Muscle layer of duodenum (tissue), 2 donors: Measurements from ENCODE around the gene RPRD1B.

Source experiments
- H3K27ac ChIP-seq: one replicate; pipeline ENCODE4 v1.7.0; 2013; ENCODE audit warnings: mild to moderate bottlenecking, low read length
- H3K27me3 ChIP-seq: one replicate; pipeline ENCODE4 v1.7.0; 2013; ENCODE audit warnings: low read depth, mild to moderate bottlenecking, control low read depth, low read length
- H3K36me3 ChIP-seq, 2 donors: one replicate each; pipeline ENCODE4 v1.7.0; 2013; ENCODE audit warnings: low read length in 2 of 2, control low read depth in 1 of 2, mild to moderate bottlenecking in 1 of 2; ENCODE audit not compliant: insufficient read depth in 2 of 2, control insufficient read depth in 1 of 2
- H3K4me1 ChIP-seq, 2 donors: one replicate each; pipeline ENCODE4 v1.7.0; 2013; ENCODE audit warnings: low read length in 2 of 2, mild to moderate bottlenecking in 2 of 2, control low read depth in 1 of 2, moderate library complexity in 1 of 2; ENCODE audit not compliant: insufficient read depth in 2 of 2, control insufficient read depth in 1 of 2
- H3K4me3 ChIP-seq, 2 donors: one replicate each; pipeline ENCODE4 v1.7.0; 2013; ENCODE audit warnings: low read length in 2 of 2, low read depth in 1 of 2, mild to moderate bottlenecking in 1 of 2
- H3K9me3 ChIP-seq, 2 donors: one replicate each; pipeline ENCODE4 v1.7.0; 2013; ENCODE audit warnings: low read length in 2 of 2, control low read depth in 1 of 2, mild to moderate bottlenecking in 1 of 2; ENCODE audit not compliant: control insufficient read depth in 1 of 2
- donor health status: healthy.

Gene RPRD1B

DNA sequence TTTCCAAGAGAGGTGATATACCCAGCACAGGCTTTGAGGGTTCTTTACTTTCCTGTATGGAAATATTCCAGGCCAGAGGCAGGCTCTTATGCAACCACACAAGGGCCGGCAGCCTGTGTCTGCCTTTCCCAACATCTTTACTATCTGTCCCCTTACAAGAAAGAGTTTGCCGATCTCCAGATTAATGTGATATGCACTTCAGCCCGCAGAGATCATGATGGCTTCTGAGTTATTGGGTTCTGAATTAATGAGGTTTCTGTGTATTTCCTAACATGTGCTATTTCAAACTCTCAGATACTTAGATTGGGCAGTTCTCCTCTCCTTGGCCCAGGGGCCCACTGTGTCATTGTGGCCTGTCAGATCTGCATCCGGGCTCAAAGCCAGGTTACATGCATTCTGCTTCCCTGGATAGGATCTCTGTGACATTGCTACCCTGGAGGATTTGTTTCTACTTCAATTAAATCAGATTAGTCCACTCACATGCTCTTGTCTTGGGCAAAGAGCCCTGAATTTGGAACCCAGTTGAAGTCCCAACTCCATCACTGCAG is 75.0 kb downstream of the RPRD1B start:
- Histone ChIP-seq H3K36me3 (no peaks in the 10 kb centered on the region), H3K27ac (peak overlapping the region; percentile 65), H3K9me3 (no peaks in the 10 kb centered on the region), H3K27me3 (no peaks in the 10 kb centered on the region), H3K4me3 (no peak overlapping the region), H3K4me1 (peaks cover 10 to 13% of the 10 kb centered on the region in 2 donors)

DNA sequence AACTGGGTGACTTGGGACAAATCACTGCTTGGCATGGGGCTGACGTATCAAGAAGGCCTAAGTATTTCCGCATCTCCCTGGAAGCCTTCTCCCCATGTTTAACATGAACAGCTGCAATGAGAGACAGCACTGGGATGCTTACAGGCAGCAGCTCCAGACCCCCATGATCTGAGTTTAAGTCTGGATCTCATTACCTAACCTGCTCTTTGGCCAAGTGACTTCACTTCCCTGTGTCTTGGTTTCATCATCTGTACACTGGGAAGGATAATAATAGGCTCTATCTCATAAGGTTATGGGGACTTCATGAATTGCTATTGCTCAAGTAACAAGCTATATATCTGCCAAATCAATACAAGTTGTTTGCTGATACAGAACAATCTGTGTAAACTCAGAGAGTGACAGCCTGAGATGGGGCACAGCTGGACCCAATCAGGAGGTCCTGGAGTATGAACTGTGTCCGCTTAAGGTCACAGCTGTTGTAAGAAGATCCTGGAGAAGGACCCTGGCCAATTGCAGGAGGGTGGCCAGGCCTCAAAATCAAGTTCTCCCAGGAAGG is 75.5 kb downstream of the RPRD1B start:
- H3K36me3 ChIP-seq = no peaks in the 10 kb centered on the region
- peak overlapping the region; percentile 65 for H3K27ac ChIP-seq
- H3K4me1 ChIP-seq = peaks cover 10 to 13% of the 10 kb centered on the region in 2 donors
- H3K27me3 ChIP-seq = no peaks in the 10 kb centered on the region
- H3K9me3 ChIP-seq = no peaks in the 10 kb centered on the region
- no peak overlapping the region for H3K4me3 ChIP-seq

- H3K27me3 ChIP-seq = no peaks in the 10 kb centered on the region
- no peaks in the 10 kb centered on the region for H3K9me3 ChIP-seq
- peak overlapping the region; percentile 65 for H3K27ac ChIP-seq
- H3K4me1 ChIP-seq = peaks cover 10 to 13% of the 10 kb centered on the region in 2 donors
- no peak overlapping the region for H3K4me3 ChIP-seq
- no peaks in the 10 kb centered on the region for H3K36me3 ChIP-seq
Observed at GRCh38 chr20:38109591-38110524, 76.3 kb downstream of the RPRD1B start.

- no peak overlapping the region for H3K4me3 ChIP-seq
- H3K27ac ChIP-seq = peak overlapping the region; percentile 65
- no peaks in the 10 kb centered on the region for H3K27me3 ChIP-seq
- no peaks in the 10 kb centered on the region for H3K9me3 ChIP-seq
- peaks cover 10 to 13% of the 10 kb centered on the region in 2 donors for H3K4me1 ChIP-seq
- H3K36me3 ChIP-seq = no peaks in the 10 kb centered on the region
Observed at GRCh38 chr20:38110525-38111178, 77.1 kb downstream of the RPRD1B start.

DNA sequence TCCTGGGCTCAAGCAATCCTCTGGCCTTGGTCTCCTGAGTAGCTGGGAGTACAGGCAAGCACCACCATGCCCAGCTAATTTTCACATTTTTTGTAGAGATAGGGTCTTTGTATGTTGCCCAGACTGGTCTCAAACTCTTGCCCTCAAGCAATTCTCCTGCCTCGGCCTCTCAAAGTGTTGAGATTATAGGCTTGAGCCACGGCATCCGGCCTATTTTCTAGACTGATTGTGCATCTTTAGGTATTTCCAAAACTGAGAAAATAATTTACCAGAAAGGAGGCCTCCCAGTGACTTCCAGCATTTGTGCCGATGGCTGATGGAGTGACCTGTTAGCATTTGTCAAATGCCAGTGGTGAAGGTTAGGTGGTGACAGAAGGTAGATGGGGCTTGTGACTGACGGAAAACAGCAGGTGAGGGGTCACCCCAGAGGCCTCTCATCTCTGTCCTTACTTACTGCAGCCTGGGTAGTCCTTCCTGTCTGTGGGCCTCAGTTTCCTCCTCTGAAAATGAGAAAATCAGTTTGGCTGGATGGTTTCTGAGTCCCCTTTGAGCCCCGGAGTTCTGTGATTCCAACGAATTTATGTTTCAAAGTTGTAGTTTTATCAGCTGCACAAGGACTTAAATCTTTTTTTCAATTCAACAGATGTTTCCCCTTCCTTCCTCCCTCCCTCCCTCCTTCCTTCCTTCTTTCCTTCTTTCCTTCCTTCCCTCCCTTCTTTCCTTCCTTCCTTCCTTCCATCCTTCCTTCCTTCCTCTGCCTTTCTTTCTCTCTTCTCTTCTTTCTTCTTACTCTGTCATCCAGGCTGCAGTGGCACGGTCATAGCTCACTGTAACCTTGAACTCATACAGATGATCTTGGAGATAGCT is 78.1 kb downstream of the RPRD1B start:
- no peak overlapping the region for H3K4me3 ChIP-seq
- H3K27ac ChIP-seq = no peak overlapping the region
- H3K36me3 ChIP-seq = no peaks in the 10 kb centered on the region
- H3K9me3 ChIP-seq = no peaks in the 10 kb centered on the region
- peaks cover 10 to 13% of the 10 kb centered on the region in 2 donors for H3K4me1 ChIP-seq
- no peaks in the 10 kb centered on the region for H3K27me3 ChIP-seq

DNA sequence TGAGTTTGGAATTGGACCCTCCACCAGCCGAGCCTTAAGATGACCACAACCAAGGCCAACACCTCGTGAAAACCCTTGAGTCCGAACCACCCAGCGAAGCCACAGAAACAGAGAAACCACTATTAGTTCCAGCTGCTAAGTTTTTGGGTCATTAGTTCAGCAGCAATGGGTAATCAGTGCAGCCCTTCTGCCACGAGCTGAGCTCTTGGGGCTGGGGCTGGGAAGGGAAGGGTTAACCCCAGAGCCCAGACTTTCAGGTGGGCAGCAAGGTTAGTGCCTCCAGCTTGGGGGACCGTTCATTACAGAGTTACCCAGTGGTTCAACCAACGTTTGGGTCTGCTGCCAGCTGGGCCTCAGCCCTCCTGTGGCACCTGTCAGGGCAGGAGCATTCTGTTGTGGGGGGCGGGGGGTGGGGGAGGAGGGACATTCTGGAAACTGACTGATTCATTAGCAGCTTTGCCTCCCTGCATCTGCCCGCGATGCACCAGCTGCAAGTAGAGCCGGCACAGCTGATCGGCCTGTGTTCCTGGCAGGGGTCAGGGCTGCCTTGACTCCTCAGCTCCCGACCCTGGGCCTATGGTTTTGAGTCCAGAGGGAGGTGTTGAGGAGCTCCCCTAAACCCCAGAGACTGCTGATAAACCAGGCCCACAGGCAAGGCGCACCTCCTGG is 78.8 kb downstream of the RPRD1B start:
- Histone ChIP-seq H3K4me1 (peaks cover 10 to 13% of the 10 kb centered on the region in 2 donors), H3K27ac (no peak overlapping the region), H3K36me3 (no peaks in the 10 kb centered on the region), H3K9me3 (no peaks in the 10 kb centered on the region), H3K27me3 (no peaks in the 10 kb centered on the region), H3K4me3 (no peak overlapping the region)

DNA sequence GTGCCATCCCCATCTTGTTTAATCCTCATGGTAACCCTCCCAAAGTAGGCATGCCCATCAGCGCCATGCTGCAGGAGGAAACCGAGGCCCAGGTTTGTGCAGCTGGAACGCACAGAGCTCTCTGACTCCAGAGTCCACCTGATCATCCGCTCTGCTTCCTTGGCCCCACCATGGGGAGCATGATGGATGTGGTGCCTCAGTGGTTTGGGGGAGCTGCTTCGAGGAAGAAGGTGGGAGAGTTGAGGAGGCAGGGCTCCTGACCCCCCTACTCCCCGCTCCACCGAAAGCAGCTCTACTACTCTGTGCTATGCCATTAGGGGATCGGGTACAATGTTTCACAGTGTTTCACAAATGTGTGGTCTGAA is 79.4 kb downstream of the RPRD1B start:
- Histone ChIP-seq H3K27ac (no peak overlapping the region), H3K4me3 (no peak overlapping the region), H3K9me3 (no peaks in the 10 kb centered on the region), H3K36me3 (no peaks in the 10 kb centered on the region), H3K27me3 (no peaks in the 10 kb centered on the region), H3K4me1 (peaks cover 8 to 13% of the 10 kb centered on the region in 2 donors)

DNA sequence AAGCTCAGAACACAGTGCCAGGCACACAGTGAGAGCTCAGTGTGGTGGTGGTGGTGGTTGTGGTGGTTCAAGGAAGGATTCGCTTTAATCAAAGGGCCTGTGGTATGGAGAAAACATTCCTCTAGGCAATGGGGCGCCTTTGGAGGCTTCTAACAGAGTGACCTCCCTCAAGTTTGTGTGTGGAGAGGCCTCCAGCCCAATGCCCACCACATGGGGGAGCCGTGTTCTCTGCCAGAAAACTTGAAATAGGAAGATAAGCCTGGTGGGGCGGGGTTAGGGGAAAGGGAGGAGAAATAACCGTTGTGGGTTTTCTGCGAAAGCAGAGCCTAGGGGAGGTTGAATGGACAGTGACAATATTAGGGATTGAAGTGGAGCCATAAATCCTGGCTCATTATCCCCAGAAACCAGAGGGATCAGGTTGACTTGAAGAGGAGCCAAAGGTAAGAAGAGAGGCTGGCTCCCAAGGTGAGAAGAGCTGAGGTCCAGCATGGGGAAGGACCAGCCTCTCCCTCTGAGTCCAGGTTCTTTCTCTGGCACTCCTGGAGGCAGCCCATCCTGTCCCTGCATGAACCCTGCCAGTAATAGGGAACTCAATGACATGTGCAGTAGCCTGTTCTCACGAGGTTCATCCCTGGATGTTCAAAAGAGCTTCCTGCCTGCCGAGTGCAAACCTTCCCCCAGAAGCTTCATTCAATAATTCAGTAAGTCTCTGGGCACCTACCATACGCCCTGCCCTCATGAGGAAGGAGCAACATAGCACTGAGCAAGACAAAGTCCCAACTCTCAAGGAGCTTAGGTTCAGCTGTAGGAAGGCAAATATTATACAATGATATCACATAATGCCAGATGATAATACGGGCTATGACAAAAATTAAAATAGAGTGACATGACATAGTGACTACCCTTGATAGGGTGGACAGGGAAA is 80.1 kb downstream of the RPRD1B start:
- H3K36me3 ChIP-seq = no peaks in the 10 kb centered on the region
- H3K4me1 ChIP-seq = peaks cover 4 to 10% of the 10 kb centered on the region in 2 donors
- H3K27ac ChIP-seq = no peak overlapping the region
- no peak overlapping the region for H3K4me3 ChIP-seq
- no peaks in the 10 kb centered on the region for H3K9me3 ChIP-seq
- no peaks in the 10 kb centered on the region for H3K27me3 ChIP-seq

DNA sequence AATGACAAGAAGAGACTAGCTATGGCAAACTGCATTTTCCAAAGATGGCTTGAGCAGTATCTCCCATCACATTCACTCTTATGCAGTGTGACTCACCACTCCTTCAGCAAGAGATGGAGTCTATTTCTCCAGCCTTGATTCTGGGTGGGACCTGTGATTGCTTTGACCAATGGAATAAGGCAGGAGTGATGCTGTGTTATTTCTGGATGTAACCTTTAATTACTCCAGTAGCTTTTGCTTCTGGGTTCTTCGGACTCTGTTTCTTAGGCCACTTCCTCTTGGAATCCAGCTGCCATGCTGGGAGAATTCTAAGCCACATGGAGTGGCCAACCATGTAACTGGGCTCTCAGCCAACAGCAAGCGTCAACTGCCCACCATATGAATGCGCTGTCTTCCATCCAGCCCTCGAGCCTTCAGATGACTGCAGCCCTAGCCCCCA is 80.8 kb downstream of the RPRD1B start:
- no peak overlapping the region for H3K27ac ChIP-seq
- no peak overlapping the region for H3K4me3 ChIP-seq
- no peaks in the 10 kb centered on the region for H3K9me3 ChIP-seq
- H3K4me1 ChIP-seq = peaks cover 3 to 4% of the 10 kb centered on the region in 2 donors
- H3K27me3 ChIP-seq = no peaks in the 10 kb centered on the region
- H3K36me3 ChIP-seq = no peaks in the 10 kb centered on the region
